Kidney epithelial cell (primary cell): ENCODE measurements around the gene TNFRSF1A. TPM values are rescaled to one million over a fixed set of nuclear protein-coding genes. Genes with fewer than 3 reads are reported as not detected.
A peak's percentile ranks its signal among the peaks of the same experiment; 100 is the strongest.

ENCODE experiments used
- DNase-seq: peaks from one replicate; pipeline ENCODE4 v3.0.0-alpha.2; 2010; ENCODE audit warnings: low read depth
- H3K27me3 ChIP-seq: 2 replicates; pipeline ENCODE4 v1.6.0; 2011; ENCODE audit warnings: low read length; ENCODE audit not compliant: control insufficient read depth, insufficient read depth
- H3K36me3 ChIP-seq: 2 replicates; pipeline ENCODE4 v1.5.1; 2011; ENCODE audit warnings: low read length; ENCODE audit not compliant: control insufficient read depth, insufficient read depth
- H3K4me3 ChIP-seq: 2 replicates; pipeline ENCODE4 v1.5.1; 2011; ENCODE audit warnings: low read depth, mild to moderate bottlenecking, control low read depth, low read length
- CTCF ChIP-seq: IDR thresholded peaks from 2 replicates; pipeline ENCODE4 v1.5.1; 2011; ENCODE audit warnings: mild to moderate bottlenecking, moderate library complexity, low read length, control low read depth, inconsistent platforms; ENCODE audit not compliant: insufficient read depth, poor library complexity, severe bottlenecking
- total RNA-seq: library from RNA; depleted of rRNA; stranded (reverse); fragments of >200 nt; gene quantifications from 2 replicates; pipeline ENCODE4 v1.2.3, GENCODE V29; 2015

Gene TNFRSF1A
- total RNA-seq, 1 donor from 2014 or later = 115 TPM

- no peak for TF ChIP-seq CTCF
- peak overlapping the region; percentile 31 for H3K4me3 ChIP-seq
- H3K27me3 ChIP-seq = no peaks in the 10 kb centered on the region
- DNase-seq = peak; percentile 99
- H3K36me3 ChIP-seq = peaks cover 8% of the 10 kb centered on the region
Measured at GRCh38 chr12:6336079-6336888, 5.6 kb downstream of the TNFRSF1A start.

GRCh38 chr12:6335451-6336078 lies 6.3 kb downstream of the TNFRSF1A start:
- DNase-seq = peak; percentile 56
- peak overlapping the region; percentile 15 for H3K4me3 ChIP-seq
- H3K36me3 ChIP-seq = peaks cover 9% of the 10 kb centered on the region
- H3K27me3 ChIP-seq = no peaks in the 10 kb centered on the region
- peak; percentile 87 for TF ChIP-seq CTCF

DNA sequence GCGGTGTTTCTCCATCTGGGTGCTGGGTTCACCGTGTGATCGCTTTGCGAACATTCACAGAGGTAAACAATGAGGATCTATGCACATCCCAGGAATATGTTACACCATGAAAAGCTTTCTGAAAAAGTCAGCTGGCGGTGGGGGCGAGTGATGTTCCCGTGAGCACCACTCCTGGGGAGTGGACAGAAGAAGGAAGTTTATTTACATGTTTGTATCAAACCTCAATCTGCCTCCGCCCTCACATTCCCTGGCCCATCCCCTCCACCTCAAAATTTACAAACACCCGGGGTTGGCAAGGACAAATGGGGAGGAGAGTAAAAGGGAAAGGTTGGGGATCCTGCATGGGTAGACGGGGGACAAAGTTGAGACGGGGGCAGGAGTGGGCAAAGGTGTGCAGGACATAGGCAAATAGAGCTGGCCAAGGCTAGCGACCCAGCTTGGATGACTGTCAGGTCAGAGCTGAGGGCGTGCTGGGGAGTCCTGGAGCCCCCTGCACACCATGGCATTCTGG lies 6.9 kb downstream of the TNFRSF1A start:
- Histone ChIP-seq H3K27me3 (no peaks in the 10 kb centered on the region), H3K4me3 (no peak overlapping the region), H3K36me3 (peaks cover 12% of the 10 kb centered on the region)
- TF ChIP-seq CTCF = no peak
- no peak for DNase-seq

GRCh38 chr12:6334359-6334758 lies 7.5 kb downstream of the TNFRSF1A start:
- TF ChIP-seq CTCF = no peak
- peaks cover 12% of the 10 kb centered on the region for H3K36me3 ChIP-seq
- no peaks in the 10 kb centered on the region for H3K27me3 ChIP-seq
- H3K4me3 ChIP-seq = no peak overlapping the region
- no peak for DNase-seq

DNA sequence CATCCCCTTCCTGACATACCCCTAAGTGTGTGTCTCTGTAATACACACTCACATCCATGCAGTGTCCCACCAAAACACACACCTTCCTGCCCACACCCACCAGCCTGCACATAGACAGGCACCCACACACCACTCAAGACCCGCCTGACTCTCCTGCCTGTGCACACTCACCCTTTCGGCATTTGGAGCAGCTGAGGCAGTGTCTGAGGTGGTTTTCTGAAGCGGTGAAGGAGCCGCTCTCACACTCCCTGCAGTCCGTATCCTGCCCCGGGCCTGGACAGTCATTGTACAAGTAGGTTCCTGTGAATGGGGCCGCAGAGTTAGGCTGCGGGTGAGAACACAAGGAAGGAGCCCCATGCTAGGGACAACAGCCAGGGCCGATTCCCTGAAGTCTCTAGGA lies 8.3 kb downstream of the TNFRSF1A start:
- DNase-seq = no peak
- Histone ChIP-seq H3K27me3 (no peaks in the 10 kb centered on the region), H3K36me3 (peaks cover 14% of the 10 kb centered on the region), H3K4me3 (no peak overlapping the region)
- no peak for TF ChIP-seq CTCF
